Measurements from ENCODE around the gene ZNF469. TPM values are rescaled to one million over a fixed set of nuclear protein-coding genes. Genes with fewer than 3 reads are reported as not detected.
"Not testable (repeated sequence)": the region's sequence is repeated elsewhere in the genome, so short reads cannot be mapped to it uniquely, and the experiment has no call there.

The ZNF469 gene
- total RNA-seq, 1 donor from 2014 or later = 0.94 TPM

GRCh38 chr16:88356124-88356726 lies 26.5 kb upstream of the ZNF469 start:
- no peak for DNase-seq
- intact Hi-C loops (cut with DNase I) = no loop called here

DNA sequence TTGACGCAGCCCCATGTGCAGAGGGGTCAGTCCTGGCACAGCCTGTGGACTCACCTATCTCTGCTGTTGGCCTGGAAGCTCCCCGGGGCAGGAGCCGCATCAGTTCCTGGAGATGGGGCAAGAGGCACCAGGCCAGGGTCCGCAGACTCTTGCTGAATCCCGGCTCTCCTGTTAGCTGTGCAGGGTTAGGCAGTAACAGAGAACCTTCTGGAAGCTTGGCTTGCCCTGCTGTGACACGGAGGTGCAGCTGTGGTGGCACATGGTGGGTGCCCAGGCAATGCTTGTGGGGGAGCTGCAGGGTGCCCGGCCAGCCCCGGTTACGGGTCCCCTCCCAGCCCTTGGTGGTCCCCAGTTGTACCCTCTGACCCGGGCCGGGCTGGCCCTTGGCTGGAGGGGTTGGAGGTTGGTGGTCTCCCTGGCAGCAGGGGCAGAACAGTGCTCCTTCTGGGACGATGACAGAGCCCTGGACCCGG lies 26.0 kb upstream of the ZNF469 start:
- DNase-seq (peak; percentile 33), ATAC-seq (ENCODE audit: poor library complexity) (no peak)
- intact Hi-C loops (cut with DNase I) = no loop called here

More at GRCh38 chr16:88356124-88356726, 26.5 kb upstream of the ZNF469 start:
- no peak for ATAC-seq (ENCODE audit: poor library complexity)

GRCh38 chr16:88357317-88358022 lies 25.3 kb upstream of the ZNF469 start:
- ATAC-seq (ENCODE audit: poor library complexity) = no peak
- intact Hi-C loops (cut with DNase I) = no loop called here
- DNase-seq = peak; percentile 24

- ATAC-seq (ENCODE audit: poor library complexity) (no peak), DNase-seq (peak; percentile 32)
- intact Hi-C loops (cut with DNase I) = no loop called here
Measured at GRCh38 chr16:88358023-88358420, 24.7 kb upstream of the ZNF469 start.

- ATAC-seq (ENCODE audit: poor library complexity) (no peak), DNase-seq (peak; percentile 39)
- intact Hi-C loops (cut with DNase I) = no loop called here
Measured at GRCh38 chr16:88359008-88359407, 23.8 kb upstream of the ZNF469 start.

DNA sequence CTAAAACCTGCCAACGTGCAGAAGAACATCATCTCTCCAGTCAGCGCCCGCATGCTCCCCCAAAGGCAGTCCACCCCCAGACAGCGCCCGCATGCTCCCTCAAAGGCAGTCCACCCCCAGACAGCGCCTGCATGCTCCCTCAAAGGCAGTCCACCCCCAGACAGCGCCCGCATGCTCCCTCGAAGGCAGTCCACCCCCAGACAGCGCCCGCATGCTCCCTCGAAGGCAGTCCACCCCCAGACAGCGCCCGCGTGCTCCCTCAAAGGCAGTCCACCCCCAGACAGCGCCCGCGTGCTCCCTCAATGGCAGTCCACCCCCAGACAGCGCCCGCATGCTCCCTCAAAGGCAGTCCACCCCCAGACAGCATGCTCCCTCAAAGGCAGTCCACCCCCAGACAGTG lies 22.4 kb upstream of the ZNF469 start:
- DNase-seq = peak; percentile 2
- ATAC-seq (ENCODE audit: poor library complexity); intact Hi-C loops (cut with DNase I): not testable (repeated sequence)

- ATAC-seq (ENCODE audit: poor library complexity) (no peak), DNase-seq (no peak)
- intact Hi-C loops (cut with DNase I) = no loop called here
Measured at GRCh38 chr16:88360999-88361398, 21.8 kb upstream of the ZNF469 start.

DNA sequence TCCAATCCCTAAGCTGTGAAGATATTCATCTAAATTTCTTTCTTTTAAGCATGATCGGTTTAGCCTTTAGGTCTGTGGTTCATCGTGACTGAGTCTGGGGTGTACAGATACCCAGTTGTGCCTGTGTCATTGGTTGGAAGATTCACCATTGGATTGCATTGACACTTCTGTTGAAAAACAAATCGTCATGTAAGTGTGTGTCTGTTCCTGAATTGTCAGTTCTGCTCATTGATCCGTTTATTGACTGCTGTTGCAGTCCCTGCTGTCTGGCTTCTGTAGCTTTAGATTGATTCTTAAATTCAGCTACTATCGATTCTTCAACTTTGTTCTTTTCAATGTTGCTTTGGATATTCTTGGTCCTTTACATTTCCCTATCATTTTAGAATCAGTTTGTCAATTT lies 21.0 kb upstream of the ZNF469 start:
- no peak for DNase-seq
- intact Hi-C loops (cut with DNase I) = no loop called here
- no peak for ATAC-seq (ENCODE audit: poor library complexity)

GRCh38 chr16:88363239-88363891 lies 19.4 kb upstream of the ZNF469 start:
- intact Hi-C loops (cut with DNase I) = no loop called here
- no peak for ATAC-seq (ENCODE audit: poor library complexity)
- DNase-seq = no peak

- ATAC-seq (ENCODE audit: poor library complexity) (no peak), DNase-seq (peak; percentile 10)
Measured at GRCh38 chr16:88365244-88365865, 17.4 kb upstream of the ZNF469 start.

GRCh38 chr16:88366032-88366703 lies 16.6 kb upstream of the ZNF469 start:
- intact Hi-C loops (cut with DNase I) = no loop called here
- DNase-seq = no peak
- no peak for ATAC-seq (ENCODE audit: poor library complexity)

More at GRCh38 chr16:88365244-88365865, 17.4 kb upstream of the ZNF469 start:
- intact Hi-C loops (cut with DNase I) = no loop called here

GRCh38 chr16:88366704-88367047 lies 16.1 kb upstream of the ZNF469 start:
- DNase-seq (no peak), ATAC-seq (ENCODE audit: poor library complexity) (no peak)
- intact Hi-C loops (cut with DNase I) = no loop called here

- intact Hi-C loops (cut with DNase I) = no loop called here
- ATAC-seq (ENCODE audit: poor library complexity) = no peak
- DNase-seq = peak; percentile 12
Measured at GRCh38 chr16:88367560-88367959, 15.2 kb upstream of the ZNF469 start.

GRCh38 chr16:88368036-88368435 lies 14.7 kb upstream of the ZNF469 start:
- DNase-seq = peak; percentile 18
- intact Hi-C loops (cut with DNase I) = no loop called here

GRCh38 chr16:88368994-88369393 lies 13.8 kb upstream of the ZNF469 start:
- no peak for ATAC-seq (ENCODE audit: poor library complexity)
- peak; percentile 2 for DNase-seq
- intact Hi-C loops (cut with DNase I) = no loop called here

More at GRCh38 chr16:88368036-88368435, 14.7 kb upstream of the ZNF469 start:
- no peak for ATAC-seq (ENCODE audit: poor library complexity)

DNA sequence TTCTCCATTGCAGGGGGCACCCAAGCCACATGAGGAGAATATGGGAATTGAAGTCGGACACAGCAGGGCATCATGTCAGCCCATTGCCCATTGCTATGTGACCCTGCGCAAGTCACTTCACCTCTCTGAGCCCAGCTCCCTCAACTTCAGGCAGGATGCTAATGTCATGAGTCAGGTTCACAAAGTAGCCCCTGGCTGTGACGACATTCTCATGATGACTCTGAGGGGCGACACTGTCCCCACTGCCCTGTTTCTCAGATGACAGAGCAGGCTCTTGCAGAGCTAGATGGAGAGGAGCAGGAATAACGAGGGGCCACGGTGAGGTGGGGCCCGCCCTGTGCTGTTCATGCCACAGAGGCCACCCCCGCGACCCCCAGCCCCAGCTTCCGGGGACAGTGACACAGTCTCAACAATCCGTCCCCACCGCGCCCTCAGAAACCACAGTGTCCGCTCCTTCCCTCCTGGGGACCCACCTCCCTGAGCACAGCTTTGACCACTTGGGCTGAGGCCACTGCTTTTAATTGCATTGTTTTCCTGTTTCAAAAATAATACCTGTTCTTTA lies 13.2 kb upstream of the ZNF469 start:
- ATAC-seq (ENCODE audit: poor library complexity) = no peak
- intact Hi-C loops (cut with DNase I) = no loop called here
- peak; percentile 25 for DNase-seq

DNA sequence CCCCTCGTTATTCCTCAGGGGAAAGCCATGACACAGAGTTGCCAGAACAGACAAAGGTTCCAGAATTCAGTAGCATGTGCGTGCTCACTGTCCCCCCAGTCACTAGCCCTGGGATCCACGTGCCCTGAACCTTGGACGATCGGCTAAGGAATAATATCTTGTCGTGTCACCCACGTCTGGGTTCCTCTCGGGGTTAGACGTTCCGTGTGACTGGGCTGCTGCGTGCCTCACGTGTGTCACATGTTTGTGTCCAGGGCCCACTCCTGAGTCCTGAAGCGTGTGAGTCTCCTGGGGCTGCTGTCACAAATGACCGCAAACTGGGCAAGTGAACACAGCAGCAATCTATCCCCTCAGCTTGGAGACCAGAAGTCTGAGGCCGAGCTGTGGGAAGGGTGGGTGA lies 12.4 kb upstream of the ZNF469 start:
- intact Hi-C loops (cut with DNase I) = no loop called here
- peak; percentile 30 for DNase-seq
- ATAC-seq (ENCODE audit: poor library complexity) = no peak

DNA sequence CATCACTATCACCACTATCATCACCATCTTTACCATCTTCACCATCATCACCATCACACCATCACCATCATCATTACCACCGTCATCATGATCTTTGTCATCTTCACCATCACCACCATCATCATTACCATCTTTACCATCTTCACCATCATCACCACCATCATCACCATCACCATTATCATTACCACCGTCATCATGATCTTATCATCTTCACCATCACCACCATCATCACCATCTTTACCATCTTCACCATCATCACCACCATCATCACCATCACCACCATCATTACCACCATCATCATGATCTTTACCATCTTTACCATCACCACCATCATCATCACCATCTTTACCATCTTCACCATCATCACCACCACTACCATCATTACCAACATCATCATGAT lies 10.2 kb upstream of the ZNF469 start:
- ATAC-seq (ENCODE audit: poor library complexity) (no peak), DNase-seq (no peak)
- intact Hi-C loops (cut with DNase I) = no loop called here

GRCh38 chr16:88373211-88373610 lies 9.5 kb upstream of the ZNF469 start:
- no peak for ATAC-seq (ENCODE audit: poor library complexity)
- peak; percentile 2 for DNase-seq
- intact Hi-C loops (cut with DNase I) = no loop called here

All from Right ventricle myocardium superior (tissue), 1 donor.